IgD-negative memory B cell (primary cell): ENCODE results near the gene GZMA. TPM values are rescaled to one million over a fixed set of nuclear protein-coding genes. Genes with fewer than 3 reads are reported as not detected.
A peak's percentile ranks its signal among the peaks of the same experiment; 100 is the strongest.

ENCODE experiments used
- H3K27ac Mint-ChIP-seq, 3 donors: one replicate each; pipeline ENCODE4 v1.8.0; 2020 to 2022; ENCODE audit warnings: mild to moderate bottlenecking in 3 of 3, mixed read lengths in 3 of 3, moderate library complexity in 1 of 3
- H3K27me3 Mint-ChIP-seq: one replicate; pipeline ENCODE4 v1.8.0; 2021; ENCODE audit warnings: mixed read lengths
- H3K36me3 Mint-ChIP-seq: one replicate; pipeline ENCODE4 v1.8.0; 2020; ENCODE audit warnings: mild to moderate bottlenecking, mixed read lengths
- H3K4me1 Mint-ChIP-seq, 3 donors: one replicate each; pipeline ENCODE4 v1.8.0; 2020 to 2022; ENCODE audit warnings: mixed read lengths in 3 of 3, mild to moderate bottlenecking in 1 of 3
- H3K4me3 Mint-ChIP-seq, 4 donors: one replicate each; pipeline ENCODE4 v1.8.0; 2020 to 2022; ENCODE audit warnings: mild to moderate bottlenecking in 4 of 4, mixed read lengths in 4 of 4, moderate library complexity in 3 of 4
- H3K9me3 Mint-ChIP-seq, 3 donors: one replicate each; pipeline ENCODE4 v1.8.0; 2020 to 2021; ENCODE audit warnings: mixed read lengths in 3 of 3, mild to moderate bottlenecking in 1 of 3
- polyA plus RNA-seq: library from polyadenylated mRNA; unstranded; fragments of 300-500 nt; fragmentation: Illumina TruSeq; gene quantifications from one replicate; pipeline ENCODE4 v1.2.3, GENCODE V29; 2021

GZMA gene
- polyA plus RNA-seq, 1 donor from 2014 or later: 19.5 TPM

DNA sequence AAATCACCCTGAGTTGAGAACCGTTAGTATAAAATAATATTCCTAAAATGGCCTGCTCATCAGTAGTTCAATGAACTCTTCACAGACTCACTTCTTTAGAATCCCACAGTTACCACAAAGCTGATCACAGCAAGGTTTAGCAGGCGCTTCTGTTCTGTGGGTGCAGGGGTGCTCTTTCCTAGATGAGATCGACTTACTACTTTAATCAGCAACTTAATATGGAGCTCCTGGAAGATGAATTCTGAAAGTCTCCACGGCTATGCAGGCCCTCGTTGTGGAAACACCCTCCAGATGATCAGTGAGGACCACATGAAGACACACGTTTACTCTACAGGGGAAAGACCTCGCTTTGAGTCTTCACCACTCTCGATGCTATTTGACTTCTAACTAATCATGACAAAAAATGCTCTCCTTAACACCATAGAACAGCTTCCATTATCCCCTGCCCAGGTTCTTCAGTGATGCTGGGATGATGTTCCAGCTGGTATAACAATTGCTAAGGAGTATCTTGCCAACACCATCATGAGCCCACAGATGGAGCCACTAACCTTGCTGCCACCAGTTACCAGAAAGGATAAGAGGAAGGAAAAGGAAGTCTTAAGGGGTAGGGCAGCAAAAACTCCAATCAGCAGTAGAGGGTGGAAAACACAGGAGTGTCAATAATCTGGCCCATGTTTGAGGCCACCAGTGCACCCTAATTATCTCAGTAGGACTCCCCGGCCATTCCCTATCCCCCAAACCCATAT is 39.7 kb downstream of the GZMA start:
- Mint-ChIP-seq H3K27ac (no peak overlapping the region), H3K27me3 (peaks cover 8% of the 10 kb centered on the region), H3K9me3 (no peaks in the 10 kb centered on the region), H3K36me3 (no peaks in the 10 kb centered on the region), H3K4me3 (peak overlapping the region in 1 of 4 donors; percentile 1), H3K4me1 (peaks cover 0 to 3% (median 2%) of the 10 kb centered on the region in 3 donors)

DNA sequence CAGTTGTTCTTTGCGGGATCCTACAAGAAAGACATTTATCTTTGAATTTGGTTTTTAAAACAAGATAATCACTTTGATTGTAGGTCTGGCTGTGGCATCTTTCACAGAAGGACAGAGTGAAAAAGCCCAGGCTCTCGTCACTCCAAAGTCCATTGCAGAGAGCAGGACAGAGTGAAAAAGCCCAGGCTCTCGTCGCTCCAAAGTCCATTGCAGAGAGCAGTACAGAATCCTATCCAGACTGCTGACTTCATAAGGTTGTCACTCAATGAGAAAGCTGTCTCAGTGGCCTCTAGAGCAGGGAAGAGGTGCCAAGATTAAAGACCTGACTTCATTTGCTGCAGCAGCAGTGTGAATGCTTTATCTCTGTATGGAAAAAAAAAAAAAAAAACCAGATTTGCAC is 41.2 kb downstream of the GZMA start:
- Mint-ChIP-seq H3K9me3 (no peaks in the 10 kb centered on the region), H3K27me3 (peaks cover 12% of the 10 kb centered on the region), H3K36me3 (no peaks in the 10 kb centered on the region), H3K4me3 (no peak overlapping the region), H3K4me1 (peaks cover 0 to 3% (median 2%) of the 10 kb centered on the region in 3 donors), H3K27ac (no peak overlapping the region)

- Mint-ChIP-seq H3K27ac (no peak overlapping the region), H3K4me1 (peaks cover 0 to 3% (median 2%) of the 10 kb centered on the region in 3 donors), H3K36me3 (no peaks in the 10 kb centered on the region), H3K27me3 (peaks cover 11% of the 10 kb centered on the region), H3K4me3 (no peak overlapping the region), H3K9me3 (no peaks in the 10 kb centered on the region)
Observed at GRCh38 chr5:55146080-55146479, 43.6 kb downstream of the GZMA start.

DNA sequence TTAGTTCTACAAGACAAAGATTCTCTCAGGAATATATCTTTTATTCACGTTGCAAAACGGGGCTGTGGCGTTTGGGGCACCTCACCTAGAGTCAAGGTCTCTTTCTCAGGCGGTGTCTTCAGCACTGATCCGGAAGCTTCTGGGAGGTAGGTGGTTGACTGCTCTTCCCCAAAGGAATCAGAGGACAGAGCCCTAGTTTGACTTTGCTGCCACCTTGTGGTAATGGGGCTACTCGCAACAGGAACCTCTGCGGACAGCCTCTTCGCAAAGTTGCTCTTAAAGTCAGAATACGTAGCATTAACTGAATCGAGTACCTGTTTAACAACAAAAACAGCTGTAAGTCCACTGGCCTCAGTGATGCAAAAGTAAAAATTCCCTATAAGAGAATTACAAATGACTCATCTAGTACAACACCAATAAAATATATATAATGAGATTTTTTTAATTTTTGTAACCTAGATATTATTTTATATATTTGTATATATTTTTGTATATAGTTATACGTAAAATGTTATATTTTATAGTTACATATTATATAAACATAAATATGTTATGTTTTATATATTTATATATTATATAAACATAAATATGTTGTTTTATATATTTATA is 44.2 kb downstream of the GZMA start:
- no peak overlapping the region for H3K27ac Mint-ChIP-seq
- H3K9me3 Mint-ChIP-seq: no peaks in the 10 kb centered on the region
- no peak overlapping the region for H3K4me3 Mint-ChIP-seq
- no peaks in the 10 kb centered on the region for H3K36me3 Mint-ChIP-seq
- H3K27me3 Mint-ChIP-seq: peaks cover 10% of the 10 kb centered on the region
- H3K4me1 Mint-ChIP-seq: peaks cover 0 to 3% (median 2%) of the 10 kb centered on the region in 3 donors

DNA sequence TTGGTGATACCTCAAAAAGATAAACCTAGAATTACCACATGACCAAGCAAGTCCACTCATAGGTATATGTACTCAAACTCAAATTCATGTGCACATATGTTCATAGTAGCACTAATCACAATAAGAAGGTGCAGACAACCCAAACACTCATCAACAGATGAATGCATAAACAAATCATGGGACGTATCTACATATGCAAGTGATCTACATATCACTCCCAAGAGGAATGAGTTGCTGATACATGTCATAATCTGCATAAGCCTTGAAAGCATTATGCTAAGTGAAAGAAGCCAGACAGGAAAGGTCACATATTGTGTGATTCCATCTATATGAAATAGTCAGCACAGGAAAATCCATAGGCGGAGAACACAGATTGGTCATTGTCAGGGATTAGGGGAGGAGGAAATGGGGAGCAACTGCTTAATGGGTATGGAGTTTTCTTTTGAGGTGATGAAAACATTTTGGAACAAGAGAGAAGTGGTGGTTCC is 46.9 kb downstream of the GZMA start:
- Mint-ChIP-seq H3K27me3 (peaks cover 17% of the 10 kb centered on the region), H3K9me3 (no peaks in the 10 kb centered on the region), H3K36me3 (peaks cover 2% of the 10 kb centered on the region), H3K4me1 (peaks cover 0 to 3% (median 2%) of the 10 kb centered on the region in 3 donors), H3K27ac (no peak overlapping the region), H3K4me3 (no peak overlapping the region)

GRCh38 chr5:55151923-55152842 is 49.7 kb downstream of the GZMA start:
- H3K9me3 Mint-ChIP-seq: peaks cover 0 to 5% (median 0%) of the 10 kb centered on the region in 3 donors
- no peak overlapping the region for H3K4me3 Mint-ChIP-seq
- peaks cover 2% of the 10 kb centered on the region for H3K36me3 Mint-ChIP-seq
- peaks cover 16% of the 10 kb centered on the region for H3K27me3 Mint-ChIP-seq
- H3K4me1 Mint-ChIP-seq: no peaks in the 10 kb centered on the region
- no peak overlapping the region for H3K27ac Mint-ChIP-seq

DNA sequence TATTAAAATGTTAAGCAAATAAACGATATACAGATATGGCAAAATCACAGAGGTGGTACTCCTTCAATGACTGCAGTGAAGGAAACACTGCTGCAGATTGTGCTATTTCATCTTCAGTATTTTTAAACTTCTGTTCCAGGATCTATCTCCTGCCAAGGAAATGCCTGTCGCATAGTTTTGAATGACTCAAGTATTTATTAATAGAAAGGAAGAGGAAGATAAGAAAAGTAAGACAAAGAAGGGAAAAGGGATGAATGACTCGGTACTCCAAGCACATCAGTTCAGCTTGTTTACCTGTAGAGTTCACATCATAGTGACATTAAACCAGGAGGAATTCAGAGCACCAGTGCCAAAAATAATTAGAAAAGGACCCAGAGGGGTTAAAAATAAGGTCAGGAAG is 52.4 kb downstream of the GZMA start:
- H3K9me3 Mint-ChIP-seq: peaks cover 0 to 5% (median 0%) of the 10 kb centered on the region in 3 donors
- H3K27me3 Mint-ChIP-seq: peaks cover 17% of the 10 kb centered on the region
- no peak overlapping the region for H3K27ac Mint-ChIP-seq

More for the DNA sequence above, 52.4 kb downstream of the GZMA start:
- H3K36me3 Mint-ChIP-seq: peaks cover 2% of the 10 kb centered on the region
- no peak overlapping the region for H3K4me3 Mint-ChIP-seq
- H3K4me1 Mint-ChIP-seq: no peaks in the 10 kb centered on the region

Other genes with a start within 250 kb of the GZMA start
- 0.10 TPM for gene ESM1, start 117.1 kb upstream of the GZMA start, polyA plus RNA-seq
- 1.2 TPM for gene GZMK, start 78.4 kb upstream of the GZMA start, polyA plus RNA-seq
- not detected for gene GPX8, start 57.5 kb downstream of the GZMA start, polyA plus RNA-seq
- gene CDC20B, start 70.5 kb downstream of the GZMA start, polyA plus RNA-seq: not detected
- not detected for gene MCIDAS, start 124.7 kb downstream of the GZMA start, polyA plus RNA-seq
- gene CCNO, start 131.0 kb downstream of the GZMA start, polyA plus RNA-seq: not detected
- gene DHX29, start 205.0 kb downstream of the GZMA start, polyA plus RNA-seq: 16.0 TPM
- gene MTREX, start 205.3 kb downstream of the GZMA start, polyA plus RNA-seq: 23.2 TPM